Measurements from ENCODE around the gene WWOX.

Gene WWOX

DNA sequence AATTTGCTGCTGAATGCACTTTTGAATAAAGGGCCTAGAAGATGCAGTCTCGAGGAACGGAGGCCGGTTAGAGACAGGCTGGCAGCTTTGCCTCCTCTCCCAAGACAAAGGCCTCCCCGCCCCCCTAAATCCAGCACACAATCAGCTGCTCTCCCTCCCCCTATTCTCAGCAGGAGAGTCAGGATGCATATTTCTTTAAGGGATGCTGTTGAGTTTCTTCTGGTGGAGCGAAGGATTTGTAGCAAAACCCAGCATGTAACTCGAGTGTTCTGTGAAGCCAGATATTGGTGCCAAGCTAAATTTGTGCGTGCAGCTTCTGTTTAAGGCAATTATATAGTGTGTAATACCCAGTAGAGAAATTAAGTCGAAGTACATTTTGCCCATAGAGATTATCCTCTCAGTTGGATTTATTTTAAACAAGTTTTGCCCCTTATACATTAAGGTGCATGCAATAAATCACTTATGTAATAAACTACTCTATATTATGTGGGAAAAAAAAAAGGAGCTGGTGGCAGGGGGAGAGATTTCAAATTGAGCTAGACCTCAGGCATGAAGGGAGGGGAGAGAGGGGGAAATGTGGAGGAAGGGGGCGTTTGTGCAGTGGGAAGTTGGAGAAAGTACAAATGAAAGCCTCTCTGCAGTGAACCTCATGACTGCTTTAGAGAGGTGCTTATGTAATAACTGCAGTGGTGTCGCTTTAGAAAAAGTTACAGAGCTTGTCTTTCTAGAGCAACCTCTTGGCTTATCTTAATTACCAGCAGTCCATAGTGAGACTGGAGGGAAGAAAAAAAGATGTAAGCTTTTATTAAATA, 901.9 kb downstream of the WWOX start:
- no peak for DNase-seq (ENCODE audit: low read depth in 4 of 4, low spot score in 1 of 4)

DNA sequence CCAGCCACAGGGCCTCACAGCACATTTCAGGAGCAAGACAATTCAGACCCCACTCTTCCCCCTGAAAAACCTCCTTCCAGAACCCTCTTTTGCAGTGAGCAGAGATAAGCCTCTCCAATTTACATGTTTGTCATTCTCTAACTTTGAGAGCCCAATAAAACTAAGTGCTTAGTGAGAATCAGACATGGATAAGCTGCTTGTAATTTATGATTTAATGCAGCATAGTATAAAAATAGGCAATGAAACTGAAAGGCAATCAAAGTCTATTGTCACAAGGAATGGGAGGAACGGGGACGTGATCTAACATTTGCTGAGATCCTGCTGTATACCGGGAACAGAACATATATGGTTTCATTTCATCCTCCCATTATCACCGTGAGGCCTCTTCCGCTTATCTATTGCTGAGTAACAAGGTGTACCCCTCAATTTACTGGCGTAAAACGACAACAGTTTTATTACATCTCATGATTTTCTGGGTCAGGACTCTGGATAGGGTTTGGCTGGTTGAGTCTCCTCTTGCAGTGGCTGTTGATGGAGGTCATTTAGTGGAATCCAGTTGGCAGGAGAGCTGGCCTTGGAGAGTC, 903.7 kb downstream of the WWOX start:
- no peak for DNase-seq (ENCODE audit: low read depth in 4 of 4, low spot score in 1 of 4)

DNA sequence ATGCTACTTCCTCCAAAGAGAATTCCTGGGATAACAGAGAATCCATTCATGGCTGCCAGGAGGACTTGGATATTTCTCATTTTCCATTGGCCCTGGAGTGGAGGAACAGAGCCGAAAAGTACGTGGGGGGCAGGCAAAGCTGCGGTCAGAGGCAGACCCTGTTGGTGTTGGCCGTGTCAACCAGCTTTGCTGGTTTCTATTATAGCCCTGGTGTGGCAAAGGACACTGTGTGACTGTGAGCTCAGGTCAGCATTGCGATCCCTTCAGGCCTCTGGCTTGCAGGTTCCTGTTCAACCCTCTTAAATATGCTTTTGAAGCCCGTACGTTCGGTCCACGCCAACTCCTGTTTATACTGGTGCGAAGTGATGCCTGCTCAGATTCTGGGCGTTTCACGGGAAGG, 904.9 kb downstream of the WWOX start:
- no peak for DNase-seq (ENCODE audit: low read depth in 4 of 4, low spot score in 1 of 4)

DNA sequence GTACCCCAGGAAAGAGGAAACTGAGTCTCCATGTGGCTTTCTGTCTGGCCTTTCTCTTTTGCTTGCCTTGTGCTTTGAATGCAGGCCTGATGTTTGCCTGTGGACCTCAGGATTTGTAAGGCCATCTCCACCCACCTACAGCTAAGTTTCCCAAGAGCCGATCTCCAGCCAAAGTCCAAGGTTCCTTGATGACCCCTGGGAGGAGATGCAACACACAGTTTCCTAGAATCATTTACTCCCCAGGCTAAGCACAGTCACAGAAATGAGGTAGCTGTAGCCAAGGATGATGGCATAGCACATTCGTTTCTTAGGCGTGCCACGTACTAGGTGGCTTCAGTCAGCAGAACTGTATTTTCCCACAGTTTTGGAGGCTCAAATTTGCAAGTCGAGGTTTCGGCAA, 905.6 kb downstream of the WWOX start:
- DNase-seq (ENCODE audit: low read depth in 4 of 4, low spot score in 1 of 4): no peak

DNA sequence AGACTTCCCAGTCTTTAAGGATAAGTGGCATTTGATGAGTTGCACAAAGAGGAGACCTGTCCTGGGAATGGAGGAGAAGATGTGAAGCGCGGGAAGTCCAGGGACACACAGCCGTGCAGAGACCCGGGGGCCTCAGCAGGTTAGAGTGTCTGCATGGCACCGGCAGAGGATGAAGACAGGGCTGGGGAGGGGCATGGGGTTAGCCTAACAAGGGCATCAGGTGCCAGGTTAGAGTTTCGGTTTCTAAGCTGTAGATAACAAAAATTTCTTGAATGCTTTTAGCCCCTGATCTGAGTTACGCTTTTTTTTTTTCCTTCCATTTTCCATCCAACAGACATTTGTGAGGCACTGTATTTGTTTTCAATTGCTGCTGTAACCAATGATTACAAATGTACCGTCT, 906.8 kb downstream of the WWOX start:
- no peak for DNase-seq (ENCODE audit: low read depth in 4 of 4, low spot score in 1 of 4)

DNA sequence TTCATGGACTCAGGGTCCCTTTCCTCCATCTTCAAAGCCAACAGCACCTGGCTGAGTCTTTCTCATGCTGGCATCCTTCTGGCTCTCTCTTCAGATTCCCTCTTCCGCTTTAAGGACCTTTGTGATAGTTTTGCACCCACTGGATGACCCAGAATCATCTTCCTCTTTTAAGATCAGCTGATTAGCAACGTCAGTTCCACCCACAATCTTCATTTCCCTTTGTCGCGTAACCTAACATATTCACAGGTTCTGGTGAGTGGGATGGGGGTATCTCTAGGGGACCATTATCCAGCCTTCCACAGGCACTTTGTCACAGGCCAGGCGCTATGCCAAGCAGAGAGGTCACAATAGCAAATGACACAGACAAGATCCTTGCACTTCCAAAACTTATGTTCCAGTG, 907.3 kb downstream of the WWOX start:
- no peak for DNase-seq (ENCODE audit: low read depth in 4 of 4, low spot score in 1 of 4)

DNA sequence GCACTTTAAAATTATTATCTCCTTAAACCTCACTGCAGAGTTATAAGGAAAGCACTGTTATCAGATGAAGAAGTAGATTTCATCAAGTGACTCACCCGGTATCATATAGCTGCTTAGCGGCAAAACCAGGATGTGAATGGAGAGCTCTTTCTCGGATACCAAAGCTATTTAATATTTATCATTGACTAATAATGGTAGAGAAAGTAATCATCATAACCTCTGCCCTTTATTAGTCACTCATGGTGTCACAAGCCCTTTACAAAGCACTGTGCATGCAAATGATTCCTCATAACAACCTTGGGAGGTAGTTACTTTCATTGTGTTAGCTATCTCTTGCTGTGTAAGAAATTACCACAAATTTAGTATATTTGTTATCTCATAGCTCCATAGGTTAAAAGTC, 908.2 kb downstream of the WWOX start:
- no peak for DNase-seq (ENCODE audit: low read depth in 4 of 4, low spot score in 1 of 4)

DNA sequence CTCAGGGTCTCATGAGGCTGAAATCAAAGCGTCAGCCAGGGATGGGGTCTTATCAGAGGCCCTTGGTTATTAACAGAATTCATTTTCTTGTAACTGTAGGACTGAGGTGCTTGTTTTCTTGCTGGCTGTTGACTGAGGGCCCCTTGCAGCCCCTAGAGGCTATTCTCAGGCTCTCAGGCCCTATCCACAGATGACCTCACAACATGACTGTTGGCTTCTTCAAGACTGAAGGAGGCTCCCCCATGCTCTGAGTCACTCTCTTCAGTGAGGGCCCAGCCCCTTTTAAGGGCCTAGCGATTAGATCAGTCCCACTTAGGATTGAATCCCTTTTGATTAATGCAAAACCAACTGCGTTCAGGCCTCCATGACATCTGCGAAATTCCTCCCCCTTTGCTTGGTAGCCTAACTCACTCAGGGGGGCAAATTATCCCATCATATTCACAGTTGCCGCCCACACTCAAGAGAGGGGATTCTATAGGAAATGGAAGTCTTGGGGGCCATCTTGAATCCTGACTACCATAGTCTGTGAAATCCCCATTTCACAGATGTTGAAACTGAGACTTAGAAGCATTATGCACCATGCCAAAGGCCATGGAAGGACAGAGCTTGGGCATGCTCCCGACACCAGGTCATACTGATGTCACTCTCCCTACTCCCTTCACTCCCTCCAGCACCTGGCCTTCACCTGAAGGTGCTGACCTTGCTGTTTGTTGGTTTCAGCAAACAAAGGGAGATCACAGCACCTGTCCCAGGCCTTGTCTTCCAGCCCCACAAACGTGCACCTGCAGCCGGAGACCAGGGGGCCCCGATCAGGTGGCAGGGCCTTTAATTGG, 908.8 kb downstream of the WWOX start:
- peak in 1 of 4 experiments; percentile 5 for DNase-seq (ENCODE audit: low read depth in 4 of 4, low spot score in 1 of 4)

DNA sequence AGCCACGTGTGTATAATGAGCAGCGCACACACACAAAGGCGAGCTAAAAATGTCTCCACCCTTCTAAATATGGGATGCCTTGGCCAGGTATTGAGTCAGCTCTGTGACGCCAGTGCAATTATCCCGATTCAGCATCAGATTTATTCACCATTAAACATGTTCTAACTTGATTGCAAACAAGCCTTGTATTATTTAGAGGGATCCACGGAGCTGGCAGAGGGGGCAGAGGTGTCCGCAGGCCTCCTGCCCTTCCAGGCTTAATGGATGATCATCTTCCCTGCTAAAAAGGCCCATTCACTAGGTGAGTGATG, 909.4 kb downstream of the WWOX start:
- DNase-seq (ENCODE audit: low read depth in 4 of 4, low spot score in 1 of 4): no peak

DNA sequence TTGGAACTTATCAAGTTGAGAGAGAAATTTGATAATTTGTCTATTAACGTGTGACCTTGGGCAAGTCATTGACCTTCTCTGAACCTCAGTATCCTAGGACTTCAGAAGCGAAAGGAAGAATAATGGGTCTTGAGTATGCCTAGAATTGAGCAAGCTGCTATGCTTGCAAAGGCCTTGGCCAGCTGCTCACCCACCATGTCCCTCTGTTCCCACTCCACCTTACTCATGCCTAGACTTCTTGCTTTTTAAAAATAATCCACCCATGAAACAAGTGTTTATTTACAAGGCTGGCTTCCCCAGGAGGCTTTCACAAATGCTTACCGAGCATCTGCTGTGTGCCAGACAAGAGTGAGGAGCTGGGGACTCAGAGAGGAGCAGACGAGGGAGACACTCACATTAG, 910.4 kb downstream of the WWOX start:
- no peak for DNase-seq (ENCODE audit: low read depth in 4 of 4, low spot score in 1 of 4)

DNA sequence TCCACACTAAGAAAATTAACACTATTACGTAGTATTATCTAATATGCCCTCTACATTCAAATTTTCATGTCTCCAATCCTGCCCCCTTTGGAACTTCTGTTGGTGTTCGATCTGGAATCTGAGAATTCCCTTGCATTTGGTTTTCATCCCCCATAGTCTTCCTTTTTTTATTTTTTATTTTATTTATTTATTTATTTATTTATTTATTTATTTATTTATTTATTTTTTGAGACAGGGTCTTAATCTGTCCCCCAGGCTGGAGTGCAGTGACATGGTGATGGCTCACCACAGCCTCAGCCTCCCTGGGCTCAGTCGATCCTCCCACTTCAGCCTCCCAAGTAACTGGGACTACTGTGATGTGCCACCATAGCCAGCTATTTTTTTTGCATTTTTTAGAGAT, 911.8 kb downstream of the WWOX start:
- DNase-seq (ENCODE audit: low read depth in 4 of 4, low spot score in 1 of 4): no peak

DNA sequence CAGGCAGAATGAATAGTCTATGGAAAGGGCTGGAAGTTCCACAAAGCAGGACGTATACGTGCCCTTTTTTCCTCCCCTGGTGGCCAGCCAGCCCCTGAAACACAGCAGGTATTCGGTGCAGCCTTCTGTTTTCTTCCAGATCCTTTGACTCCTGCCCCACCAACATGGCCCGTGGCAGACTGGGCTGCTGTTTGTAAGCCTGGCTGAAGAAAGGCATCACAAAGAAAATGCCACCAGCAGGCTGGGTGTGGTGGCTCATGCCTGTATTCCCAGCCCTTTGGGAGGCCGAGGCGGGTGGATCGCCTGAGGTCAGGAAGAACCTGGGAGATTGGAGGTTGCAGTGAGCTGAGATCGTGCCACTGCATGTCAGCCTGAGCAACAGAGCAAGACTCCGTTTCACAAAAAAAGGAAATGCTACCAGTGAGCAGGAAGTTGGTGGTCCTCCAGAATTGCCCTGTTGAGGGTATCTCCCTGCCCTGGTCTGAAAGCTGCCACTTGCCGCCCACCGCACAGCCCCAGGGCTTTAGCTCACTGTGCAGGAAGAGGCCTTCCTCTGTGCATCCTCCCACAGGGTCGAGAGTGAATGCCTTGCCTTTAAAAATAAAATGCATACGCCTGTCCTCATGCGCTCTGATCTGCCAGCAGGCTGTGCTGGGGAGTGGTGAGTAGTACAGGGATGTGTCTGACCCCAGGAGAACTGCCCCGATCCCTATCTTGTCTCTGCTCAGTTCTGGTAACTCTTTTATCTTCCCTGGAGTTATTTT, 913.4 kb downstream of the WWOX start:
- DNase-seq (ENCODE audit: low read depth in 4 of 4, low spot score in 1 of 4): no peak

DNA sequence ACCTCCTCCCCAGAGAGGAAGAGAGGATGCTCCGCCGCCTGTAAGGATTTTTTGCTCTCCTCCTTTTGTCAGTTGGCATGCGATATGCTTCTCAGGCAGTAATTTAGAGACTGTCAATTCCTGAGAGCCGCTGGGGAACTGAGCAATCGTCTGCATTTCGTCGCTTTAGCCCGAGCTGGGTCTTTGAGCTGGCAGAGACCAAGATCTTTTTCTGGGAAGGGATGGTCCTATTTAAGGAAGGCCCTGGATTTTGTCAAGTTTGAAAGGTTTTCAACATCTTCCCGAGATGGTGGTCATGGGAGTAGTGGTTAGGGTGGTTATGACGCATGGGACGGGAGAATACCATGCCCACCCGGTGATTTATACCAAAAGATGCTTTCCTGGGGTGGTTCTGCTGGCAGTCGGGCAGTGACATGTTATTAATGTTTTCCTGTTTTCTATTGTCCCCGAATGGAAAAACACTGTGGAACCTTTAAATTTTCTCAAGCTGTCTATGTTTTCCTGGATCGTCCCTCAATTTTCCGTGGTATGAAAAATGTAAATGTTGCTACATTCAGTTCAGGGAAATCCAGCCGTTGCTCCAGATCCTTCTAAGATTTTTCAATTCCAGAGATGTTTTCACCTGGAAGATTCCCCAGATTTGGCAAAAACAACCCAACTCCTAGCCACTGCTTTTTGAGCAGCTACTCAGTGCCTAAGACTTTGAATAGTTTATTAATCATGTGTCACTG, 914.6 kb downstream of the WWOX start:
- DNase-seq (ENCODE audit: low read depth in 4 of 4, low spot score in 1 of 4): no peak

DNA sequence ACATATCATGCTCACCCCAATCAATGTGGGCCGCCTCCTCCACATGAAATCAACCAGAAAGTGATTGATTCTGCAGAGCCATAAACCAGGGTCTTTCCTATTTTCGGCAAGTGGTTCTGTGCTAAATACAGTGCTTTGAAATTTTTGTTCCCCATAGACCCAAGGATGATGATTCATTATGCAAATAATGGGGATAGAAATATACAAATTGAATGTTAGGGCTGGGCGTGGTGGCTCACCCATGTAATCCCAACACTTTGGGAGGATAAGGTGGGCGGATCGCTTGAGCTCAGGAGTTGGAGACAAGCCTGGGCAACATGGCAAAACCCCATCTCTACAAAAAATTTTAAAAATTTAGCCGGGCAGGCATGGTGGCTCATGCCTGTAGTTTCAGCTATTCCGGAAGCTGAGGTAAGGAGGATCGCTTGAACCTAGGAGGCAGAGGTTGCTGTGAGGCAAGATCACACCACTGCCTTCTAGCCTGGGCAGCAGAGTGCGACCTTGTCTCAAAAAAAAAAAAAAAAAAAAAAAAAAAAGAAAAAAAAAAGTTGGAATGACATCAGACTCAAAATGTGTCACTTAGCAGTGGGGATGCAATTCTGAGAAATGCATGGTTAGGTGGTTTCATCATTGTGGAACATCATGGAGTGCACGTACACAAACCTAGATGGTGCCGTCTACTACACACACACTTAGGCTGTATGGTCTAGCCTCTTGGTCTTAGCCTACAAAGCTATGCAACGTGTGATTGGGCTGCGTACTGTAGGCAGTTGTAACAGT, 919.4 kb downstream of the WWOX start:
- no peak for DNase-seq (ENCODE audit: low read depth in 4 of 4, low spot score in 1 of 4)

DNA sequence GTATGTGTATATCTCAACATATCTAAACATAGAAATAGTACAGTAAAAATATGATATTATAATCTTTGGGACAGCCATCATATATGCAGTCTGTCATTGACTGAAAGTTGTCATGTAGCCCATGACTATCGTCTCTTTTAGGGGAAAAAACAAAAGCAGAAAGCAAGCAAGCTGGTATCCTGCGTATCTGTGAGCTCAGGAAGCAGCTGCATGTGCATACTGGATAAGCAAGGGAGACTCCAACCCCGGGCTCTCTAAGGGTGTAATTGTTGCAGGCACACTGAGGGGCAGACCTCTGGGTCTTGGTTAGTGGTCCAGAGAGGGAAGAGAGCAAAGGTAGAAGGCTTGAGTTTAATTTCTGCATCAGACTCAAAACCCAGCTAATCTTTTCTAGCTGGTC, 920.0 kb downstream of the WWOX start:
- no peak for DNase-seq (ENCODE audit: low read depth in 4 of 4, low spot score in 1 of 4)

DNA sequence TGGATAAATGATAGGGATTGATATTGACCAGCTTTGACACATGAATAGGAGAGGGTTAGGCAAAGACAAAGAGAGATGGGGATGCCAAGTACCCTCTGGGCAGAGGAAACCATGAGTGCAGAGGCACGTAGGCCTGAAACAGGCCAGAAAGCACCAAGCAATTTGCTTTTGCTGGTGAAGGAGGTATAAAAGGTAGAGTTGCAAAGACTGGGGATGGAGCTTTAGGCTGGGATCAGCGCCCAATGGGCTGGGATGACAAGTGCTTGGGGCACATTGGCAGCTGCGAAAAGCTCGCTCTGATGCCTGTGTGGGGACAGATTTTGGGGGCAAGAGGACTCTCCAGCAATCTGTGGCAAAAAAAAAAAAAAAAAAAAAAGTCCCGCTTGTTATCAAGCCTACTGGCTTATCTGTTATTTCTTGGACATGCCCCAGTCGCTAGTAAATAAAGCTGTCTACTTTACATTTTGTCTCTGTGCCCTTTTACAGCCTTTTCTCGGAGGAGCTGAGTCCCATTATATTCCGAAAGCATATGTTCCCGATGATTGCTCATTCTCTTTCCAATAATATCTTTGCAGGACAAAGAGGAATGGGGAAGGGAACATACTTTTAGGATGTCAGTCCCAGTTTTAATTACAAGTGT, 922.7 kb downstream of the WWOX start:
- no peak for DNase-seq (ENCODE audit: low read depth in 4 of 4, low spot score in 1 of 4)

DNA sequence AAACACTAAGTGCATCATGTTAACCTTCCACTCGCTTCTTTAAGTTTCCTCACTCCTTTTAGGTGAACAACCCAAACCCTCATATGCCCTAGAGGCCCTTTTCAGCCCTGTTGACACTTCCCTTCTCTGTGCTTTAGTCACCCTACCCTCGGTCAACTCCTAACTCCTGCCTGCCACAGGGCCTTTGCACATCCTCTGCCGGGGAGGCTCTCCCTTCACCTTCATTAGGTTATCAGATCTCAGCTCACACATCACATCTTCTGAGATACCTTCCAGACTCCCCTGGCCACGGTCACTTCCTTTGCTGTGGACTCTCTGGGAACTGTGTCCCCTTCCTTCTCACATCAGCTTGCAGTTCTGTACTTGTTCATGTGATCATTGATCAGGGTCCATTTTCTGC, 926.7 kb downstream of the WWOX start:
- DNase-seq (ENCODE audit: low read depth in 4 of 4, low spot score in 1 of 4): no peak

DNA sequence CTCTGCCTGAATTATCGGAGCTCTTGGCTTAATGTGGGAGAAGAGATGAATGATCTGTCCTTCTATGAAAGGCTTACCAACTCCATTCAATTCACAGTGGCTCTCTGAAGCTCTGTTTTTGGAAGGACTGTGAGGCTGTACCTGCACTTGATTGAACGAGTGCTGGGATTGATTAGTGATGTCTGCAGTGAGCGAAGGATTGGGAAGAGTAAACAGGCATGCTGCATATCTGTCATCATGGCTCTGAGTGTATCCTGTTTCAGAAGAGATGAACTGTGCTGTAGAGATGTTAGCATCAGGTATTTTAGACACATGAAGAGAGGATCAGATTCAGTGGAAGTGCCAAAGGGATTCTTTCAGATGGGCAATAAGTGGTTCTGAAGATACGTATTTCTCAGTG, 937.1 kb downstream of the WWOX start:
- DNase-seq (ENCODE audit: low read depth in 4 of 4, low spot score in 1 of 4): no peak

DNA sequence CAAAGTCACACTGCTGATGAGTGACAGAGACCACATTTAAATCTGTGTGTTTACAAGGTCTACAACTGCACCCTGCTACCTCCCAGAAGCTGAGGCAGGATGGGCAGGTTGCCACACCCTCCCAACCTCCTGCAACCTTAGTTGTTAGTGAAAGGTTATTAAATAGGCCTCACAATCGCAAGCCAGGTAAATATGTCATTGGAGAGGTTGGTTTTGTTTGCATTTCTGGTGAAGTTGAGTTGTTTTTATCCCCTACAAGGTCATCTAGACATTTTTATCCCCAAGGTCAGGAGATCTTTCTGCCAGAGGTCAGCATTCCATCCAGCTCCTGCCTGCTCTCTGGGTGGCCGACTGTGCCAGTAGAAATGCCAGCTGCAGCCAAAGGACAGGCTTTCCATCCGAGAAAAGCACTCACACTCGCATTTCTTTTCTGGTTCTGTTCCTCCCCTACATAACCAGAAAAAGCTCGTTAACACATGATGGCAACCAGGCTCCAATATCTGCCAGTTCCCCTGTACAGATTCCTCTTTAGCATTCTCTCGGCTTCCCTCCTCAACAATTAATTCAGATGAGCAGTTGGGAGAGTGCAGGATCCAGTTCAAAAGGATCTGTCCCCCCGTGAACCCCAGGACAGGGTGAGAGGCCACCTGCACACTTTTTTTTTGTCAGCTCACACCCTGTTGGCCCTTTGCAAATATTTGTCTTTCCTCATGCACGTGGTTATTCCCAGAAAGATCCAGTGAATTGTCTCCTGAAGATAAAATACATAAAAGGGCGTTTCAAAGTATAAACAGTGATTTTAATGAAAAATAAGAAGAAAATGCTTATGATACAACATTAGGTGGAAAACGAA, 938.3 kb downstream of the WWOX start:
- DNase-seq (ENCODE audit: low read depth in 4 of 4, low spot score in 1 of 4): no peak

Data from stimulated activated CD4-positive, alpha-beta T cell treated with anti-CD3 and anti-CD28 coated beads, Interleukin-1b, Interleukin-23, amount 100 ng/mL, for 24 hours (primary cell).